Measurements from ENCODE around the gene KDR. TPM values are rescaled to one million over a fixed set of nuclear protein-coding genes. Genes with fewer than 3 reads are reported as not detected.

The KDR gene
- total RNA-seq, 1 experiment from 2014 or later: 0.52 TPM

DNA sequence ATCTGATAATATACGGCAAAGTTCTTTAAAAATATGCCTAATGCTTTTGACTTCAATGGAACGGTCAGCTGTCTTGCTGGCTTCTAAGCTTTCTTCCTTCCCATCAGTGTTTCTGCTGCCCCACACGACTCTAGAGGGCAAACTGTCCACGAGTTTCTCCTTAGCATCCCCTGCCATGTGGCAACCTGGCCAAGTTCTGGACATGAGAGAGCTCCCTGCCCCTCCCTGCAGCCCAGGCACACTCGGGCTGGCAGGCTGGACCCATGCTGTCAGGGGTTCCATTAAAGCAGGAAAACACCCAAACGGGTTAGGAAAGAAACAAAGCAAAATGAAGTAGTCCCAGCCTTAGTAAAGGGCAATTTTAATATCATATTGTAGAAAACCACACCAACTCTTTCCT is 38.8 kb downstream of the KDR start:
- ChIA-PET POLR2A (no interaction called here), RAD21 (ENCODE audit: low non-redundant PET in 1 of 2, low total read pairs in 2 of 2, uncharacterized antibody in 2 of 2, unreplicated experiment in 2 of 2) (no interaction called here)

More for the DNA sequence above, 38.8 kb downstream of the KDR start:
- TF ChIP-seq FOSL1 (IDR thresholded peaks at IDR 0.05; ENCODE audit: low read depth): no peak
- no peak for TF ChIP-seq SRF (IDR thresholded peaks at IDR 0.05; ENCODE audit: low read depth)
- TF ChIP-seq, protein P1, sequence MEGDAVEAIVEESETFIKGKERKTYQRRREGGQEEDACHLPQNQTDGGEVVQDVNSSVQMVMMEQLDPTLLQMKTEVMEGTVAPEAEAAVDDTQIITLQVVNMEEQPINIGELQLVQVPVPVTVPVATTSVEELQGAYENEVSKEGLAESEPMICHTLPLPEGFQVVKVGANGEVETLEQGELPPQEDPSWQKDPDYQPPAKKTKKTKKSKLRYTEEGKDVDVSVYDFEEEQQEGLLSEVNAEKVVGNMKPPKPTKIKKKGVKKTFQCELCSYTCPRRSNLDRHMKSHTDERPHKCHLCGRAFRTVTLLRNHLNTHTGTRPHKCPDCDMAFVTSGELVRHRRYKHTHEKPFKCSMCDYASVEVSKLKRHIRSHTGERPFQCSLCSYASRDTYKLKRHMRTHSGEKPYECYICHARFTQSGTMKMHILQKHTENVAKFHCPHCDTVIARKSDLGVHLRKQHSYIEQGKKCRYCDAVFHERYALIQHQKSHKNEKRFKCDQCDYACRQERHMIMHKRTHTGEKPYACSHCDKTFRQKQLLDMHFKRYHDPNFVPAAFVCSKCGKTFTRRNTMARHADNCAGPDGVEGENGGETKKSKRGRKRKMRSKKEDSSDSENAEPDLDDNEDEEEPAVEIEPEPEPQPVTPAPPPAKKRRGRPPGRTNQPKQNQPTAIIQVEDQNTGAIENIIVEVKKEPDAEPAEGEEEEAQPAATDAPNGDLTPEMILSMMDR (IDR thresholded peaks at IDR 0.05 in 2 of 3, conservative IDR thresholded peaks at IDR 0.05 in 1 of 3; ENCODE audit: borderline replicate concordance in 1 of 3, insufficient read depth in 1 of 3, low read depth in 2 of 3, low read length in 2 of 3): no peak
- no peak for TF ChIP-seq EGR1 (IDR thresholded peaks at IDR 0.05; ENCODE audit: low read depth)
- TF ChIP-seq YY1 (IDR thresholded peaks at IDR 0.05; ENCODE audit: extremely low read depth, insufficient replicate concordance, low read depth, low read length): no peak
- no peak for TF ChIP-seq ZNF274 (IDR thresholded peaks at IDR 0.05; ENCODE audit: low read depth, low read length)
- no peak for TF ChIP-seq EZH2 (IDR thresholded peaks at IDR 0.05)
- TF ChIP-seq ZFX (IDR thresholded peaks at IDR 0.05): no peak
- no peak for TF ChIP-seq TCF7L2 (IDR thresholded peaks at IDR 0.05; ENCODE audit: borderline replicate concordance, extremely low read depth, insufficient read depth, insufficient read length)
- TF ChIP-seq RAD21 (IDR thresholded peaks at IDR 0.05; ENCODE audit: low read depth): no peak
- TF ChIP-seq MAX (IDR thresholded peaks at IDR 0.05): no peak
- TF ChIP-seq ATF3 (IDR thresholded peaks at IDR 0.05): no peak
- TF ChIP-seq ELF1 (IDR thresholded peaks at IDR 0.05; ENCODE audit: borderline replicate concordance, low read depth): no peak
- no peak overlapping the region for H3K4me3 ChIP-seq (replicated peaks in 1 of 2; ENCODE audit: low read depth in 1 of 2, low read length in 2 of 2)
- no TSS peak for BruUV-seq (replicated peaks)
- CTCF ChIA-PET: no interaction called here
- no peaks in the 10 kb centered on the region for H3K79me2 ChIP-seq (ENCODE audit: insufficient read depth, low read length)
- DNase-seq (ENCODE audit: low read depth, low spot score) (no peak), ATAC-seq (no peak)
- H3K27me3 ChIP-seq (ENCODE audit: insufficient read depth, low read length): peaks cover 21% of the 10 kb centered on the region
- no peaks in the 10 kb centered on the region for H3K9me2 ChIP-seq (ENCODE audit: insufficient read depth)
- H3K9me3 ChIP-seq (ENCODE audit: control insufficient read depth in 1 of 2, insufficient read depth in 1 of 2, low read depth in 1 of 2, low read length in 2 of 2): no peaks in the 10 kb centered on the region
- intact Hi-C loops (cut with micrococcal nuclease): no loop called here
- no peak overlapping the region for H3K4me2 ChIP-seq (ENCODE audit: low read length)
- H4K20me1 ChIP-seq (ENCODE audit: insufficient read depth): no peaks in the 10 kb centered on the region
- H3K4me1 ChIP-seq (ENCODE audit: control insufficient read depth in 1 of 2, insufficient read depth in 2 of 2, low read length in 2 of 2): no peaks in the 10 kb centered on the region
- H3K27ac ChIP-seq (ENCODE audit: low read depth, low read length): no peak overlapping the region
- no peaks in the 10 kb centered on the region for H3K36me3 ChIP-seq (ENCODE audit: control insufficient read depth in 1 of 2, insufficient read depth in 2 of 2, low read length in 2 of 2)
- H3K9ac ChIP-seq (ENCODE audit: low read length): no peak overlapping the region
- H2AFZ ChIP-seq (ENCODE audit: low read depth, low read length, poor library complexity, severe bottlenecking): no peak overlapping the region

All from HCT116 (cell line).